Endothelial cell of umbilical vein (primary cell): Measurements from ENCODE around the gene MMD. TPM values are rescaled to one million over a fixed set of nuclear protein-coding genes. Genes with fewer than 3 reads are reported as not detected.

Source experiments
- BruUV-seq: library from RNA; stranded (reverse); fragments of 400-500 nt; replicated peaks from 2 replicates; lab custom pipeline; 2021; lab: Mats Ljungman, UMichigan
- CTCF ChIA-PET: fragments of 300-600, 350-600 bp; sonication (Branson Sonifier 250); formaldehyde crosslinking; loops from one replicate; lab custom pipeline; 2021; ENCODE audit warnings: antibody characterized with exemption, inconsistent platforms; lab: Charles Lee
- POLR2A ChIA-PET: fragments of 300-600, 350-600 bp; sonication (Branson Sonifier 250); formaldehyde crosslinking; loops from one replicate; lab custom pipeline; 2021; ENCODE audit warnings: antibody characterized with exemption, inconsistent platforms; lab: Charles Lee
- DNase-seq: peaks from one replicate; pipeline ENCODE4 v3.0.0-alpha.2; 2011; ENCODE audit warnings: low read depth, low spot score
- FAIRE-seq: peaks from 2 replicates; lab custom pipeline; 2011; peaks lifted over from hg19 to GRCh38; lab: Jason Lieb, UNC
- H2AFZ ChIP-seq: 2 replicates; pipeline ENCODE4 v1.6.0; 2012; ENCODE audit warnings: low read depth, low read length, control low read depth, inconsistent platforms
- H3K27ac ChIP-seq: 2 replicates; pipeline ENCODE4 v1.5.1; 2011; ENCODE audit warnings: low read depth, mild to moderate bottlenecking, control low read depth, low read length, moderate library complexity; ENCODE audit not compliant: insufficient read depth
- H3K27me3 ChIP-seq, 2 experiments: 2 replicates each; pipeline versions ENCODE4 v1.6.0 to v1.6.1; 2011; ENCODE audit warnings: low read length in 2 of 2, mixed read lengths in 1 of 2; ENCODE audit not compliant: control insufficient read depth in 2 of 2, insufficient read depth in 2 of 2
- H3K36me3 ChIP-seq, 2 experiments: 2 replicates in 1 of 2; 3 replicates in 1 of 2; pipeline ENCODE4 v1.5.1; 2011; ENCODE audit warnings: low read length in 2 of 2, mild to moderate bottlenecking in 1 of 2, moderate library complexity in 1 of 2; ENCODE audit not compliant: control insufficient read depth in 2 of 2, insufficient read depth in 2 of 2; ENCODE audit errors: extremely low read depth in 1 of 2
- H3K4me1 ChIP-seq: 3 replicates; pipeline ENCODE4 v1.5.1; 2011; ENCODE audit warnings: mild to moderate bottlenecking, low read length; ENCODE audit not compliant: control insufficient read depth, insufficient read depth; ENCODE audit errors: extremely low read depth
- H3K4me2 ChIP-seq: 2 replicates; pipeline ENCODE4 v1.6.1; 2011; ENCODE audit warnings: low read length, control low read depth, mixed read lengths; ENCODE audit not compliant: insufficient read depth
- H3K4me3 ChIP-seq, 3 experiments: fragments of 200-600 bp in 1 of 3; sonication (generic), shearing (Covaris generic) in 1 of 3; replicated peaks in 1 of 3; 2 replicates each; pipeline ENCODE4 v1.5.1; 2011 to 2016; ENCODE audit warnings: control low read depth in 3 of 3, low read length in 3 of 3, mild to moderate bottlenecking in 2 of 3, inconsistent platforms in 1 of 3, low read depth in 1 of 3, moderate library complexity in 1 of 3; ENCODE audit not compliant: insufficient read depth in 1 of 3
- H3K79me2 ChIP-seq: 2 replicates; pipeline ENCODE4 v1.6.0; 2012; ENCODE audit warnings: low read length, inconsistent platforms; ENCODE audit not compliant: control insufficient read depth, insufficient read depth
- H3K9ac ChIP-seq: replicated peaks from 2 replicates; pipeline ENCODE3; 2011; ENCODE audit warnings: low read length, control low read depth; ENCODE audit not compliant: insufficient read depth; ENCODE audit errors: extremely low read depth
- H3K9me1 ChIP-seq: replicated peaks from 3 replicates; pipeline ENCODE4 v1.6.0; 2011; ENCODE audit warnings: mild to moderate bottlenecking, low read length; ENCODE audit not compliant: control insufficient read depth, insufficient read depth; ENCODE audit errors: extremely low read depth
- H3K9me3 ChIP-seq: replicated peaks from 2 replicates; pipeline ENCODE4 v1.5.1; 2012; ENCODE audit warnings: low read length, inconsistent platforms; ENCODE audit not compliant: control insufficient read depth, insufficient read depth
- H4K20me1 ChIP-seq: replicated peaks from 2 replicates; pipeline ENCODE3; 2011; ENCODE audit warnings: mild to moderate bottlenecking, low read length; ENCODE audit not compliant: control insufficient read depth, insufficient read depth; ENCODE audit errors: extremely low read depth
- CTCF ChIP-seq, 2 donors: IDR thresholded peaks; 1 replicate in 1 of 2; 2 replicates in 1 of 2; pipeline ENCODE4 v1.5.1; 2011; ENCODE audit warnings: low read length in 2 of 2, mild to moderate bottlenecking in 2 of 2, moderate library complexity in 2 of 2, control low read depth in 1 of 2, inconsistent platforms in 1 of 2, low read depth in 1 of 2; ENCODE audit not compliant: insufficient read depth in 1 of 2; ENCODE audit errors: extremely low read depth in 1 of 2
- EZH2 ChIP-seq: IDR thresholded peaks from 2 replicates; pipeline ENCODE4 v1.6.1; 2012; ENCODE audit warnings: borderline replicate concordance, low read depth, mild to moderate bottlenecking, moderate library complexity, low read length, inconsistent platforms; ENCODE audit not compliant: severe bottlenecking
- FOS ChIP-seq: IDR thresholded peaks from 2 replicates; pipeline ENCODE4 v1.6.1; 2011; ENCODE audit warnings: mild to moderate bottlenecking, low read length, moderate library complexity, borderline replicate concordance; ENCODE audit not compliant: insufficient read depth
- GATA2 ChIP-seq: IDR thresholded peaks from 2 replicates; pipeline ENCODE4 v1.7.0; 2011; ENCODE audit warnings: low read depth, mild to moderate bottlenecking, moderate library complexity, mixed read lengths, low read length; ENCODE audit not compliant: insufficient read length, insufficient read depth
- JUN ChIP-seq: IDR thresholded peaks from 2 replicates; pipeline ENCODE4 v1.6.1; 2011; ENCODE audit warnings: borderline replicate concordance, low read depth; ENCODE audit not compliant: insufficient read length, insufficient read depth
- MAX ChIP-seq: IDR thresholded peaks from 2 replicates; pipeline ENCODE4 v1.6.1; 2011; ENCODE audit not compliant: insufficient read depth, insufficient read length
- MYC ChIP-seq: IDR thresholded peaks from one replicate; pipeline ENCODE4 v1.6.1; 2011; ENCODE audit warnings: mild to moderate bottlenecking, low read depth, low read length
- POLR2A ChIP-seq: IDR thresholded peaks from 2 replicates; pipeline ENCODE4 v1.6.1; 2012; ENCODE audit warnings: low read depth, mild to moderate bottlenecking, control low read depth, low read length
- POLR2AphosphoS5 ChIP-seq: IDR thresholded peaks from 2 replicates; pipeline ENCODE4 v1.6.1; 2012; ENCODE audit warnings: low read depth, mild to moderate bottlenecking, control low read depth, low read length, moderate library complexity; ENCODE audit not compliant: insufficient read depth
- dilution Hi-C: fragments of 300-500 bp; cut with MboI; formaldehyde crosslinking; loops from one replicate; pipeline ENCODE4 v1.15.0; 2019; ENCODE audit warnings: low sequenced_read_pairs; ENCODE audit not compliant: extremely low pct_ligation_motif_present
- intact Hi-C: fragments of 100-400 bp; cut with micrococcal nuclease; formaldehyde crosslinking; loops from one replicate; pipeline ENCODE4 v1.10.0; 2022
- polyA plus RNA-seq, 4 experiments: library from polyadenylated mRNA; depleted of rRNA in 3 of 4; stranded (reverse) in 3 of 4; unstranded in 1 of 4; fragments of >200 nt; gene quantifications; 2 replicates each; pipeline versions ENCODE4 v1.2.1 to v1.2.3, GENCODE V29; 2011 to 2012; ENCODE audit warnings: missing spikeins in 1 of 4
- total RNA-seq: library from RNA; stranded (reverse); gene quantifications from 2 replicates; pipeline ENCODE4 v1.2.3, GENCODE V29; 2021

MMD gene
- total and polyA plus RNA-seq, 2 donors (not counting 3 experiments of a cell fraction or from before 2014, with no cell fraction given) = 5.6 to 9.3 TPM

- H3K79me2 ChIP-seq = no peaks in the 10 kb centered on the region
- dilution Hi-C loops (no loop called here), intact Hi-C loops (no loop called here)
- no peaks in the 10 kb centered on the region for H3K9me3 ChIP-seq
- FAIRE-seq (no peak), DNase-seq (peak; percentile 53)
- no peak overlapping the region for H3K27ac ChIP-seq
- TF ChIP-seq GATA2 (peak; percentile 73), CTCF (IDR thresholded peaks at IDR 0.05; ENCODE audit: extremely low read depth in 1 of 2, insufficient read depth in 1 of 2, low read depth in 1 of 2, low read length in 2 of 2) (no peak), POLR2AphosphoS5 (no peak), MAX (no peak)
- no peaks in the 10 kb centered on the region for H3K27me3 ChIP-seq
- H3K4me1 ChIP-seq = peaks cover 9% of the 10 kb centered on the region
- H2AFZ ChIP-seq = no peak overlapping the region
- H3K4me3 ChIP-seq = no peak overlapping the region
- H3K9me1 ChIP-seq = no peaks in the 10 kb centered on the region
- no TSS peak for BruUV-seq
- no peak overlapping the region for H3K9ac ChIP-seq
- no peaks in the 10 kb centered on the region for H4K20me1 ChIP-seq
- no peak overlapping the region for H3K4me2 ChIP-seq
- CTCF ChIA-PET = interaction anchor here (1.7 kb wide), 1 partner anchor 10 kb away, joined by 6 read pairs; no protein-coding TSS in a partner anchor
- POLR2A ChIA-PET = no interaction called here
- no peaks in the 10 kb centered on the region for H3K36me3 ChIP-seq
These were observed 29.6 kb upstream of the MMD start for GRCh38 chr17:55451203-55451641.

- intact Hi-C loops (no loop called here), dilution Hi-C loops (no loop called here)
- TF ChIP-seq GATA2 (no peak), FOS (no peak), EZH2 (no peak), MYC (no peak), MAX (no peak), CTCF (IDR thresholded peaks at IDR 0.05; ENCODE audit: extremely low read depth in 1 of 2, insufficient read depth in 1 of 2, low read depth in 1 of 2, low read length in 2 of 2) (no peak), POLR2A (no peak), JUN (no peak), POLR2AphosphoS5 (no peak)
- Histone ChIP-seq H3K9ac (no peak overlapping the region), H3K79me2 (no peaks in the 10 kb centered on the region), H3K9me3 (no peaks in the 10 kb centered on the region), H2AFZ (no peak overlapping the region), H3K27ac (no peak overlapping the region), H3K4me1 (peaks cover 9% of the 10 kb centered on the region), H3K4me2 (no peak overlapping the region), H3K27me3 (no peaks in the 10 kb centered on the region), H3K36me3 (no peaks in the 10 kb centered on the region), H3K4me3 (no peak overlapping the region), H4K20me1 (no peaks in the 10 kb centered on the region), H3K9me1 (no peaks in the 10 kb centered on the region)
- BruUV-seq = no TSS peak
- FAIRE-seq = no peak
- CTCF ChIA-PET = no interaction called here
- POLR2A ChIA-PET = no interaction called here
- DNase-seq = no peak
These were observed 28.7 kb upstream of the MMD start for GRCh38 chr17:55450232-55450825.
